HEK293 (cell line): ENCODE measurements around the gene DCLK3.

Experiments used
- CTCF ChIA-PET: fragments of 350-600 bp; formaldehyde crosslinking; extraction: SDS; loops from one replicate; lab custom pipeline; 2021; ENCODE audit warnings: antibody characterized with exemption; lab: Yijun Ruan, JAX
- POLR2A ChIA-PET: fragments of 300-600 bp; formaldehyde crosslinking; extraction: SDS; loops from one replicate; lab custom pipeline; 2020; ENCODE audit warnings: antibody characterized with exemption, inconsistent platforms; lab: Yijun Ruan, JAX
- H3K27ac ChIP-seq: fragments of 200-500 bp; sonication (Bioruptor generic); 2 replicates; pipeline ENCODE4 v1.5.1; 2014; ENCODE audit warnings: low read depth, low read length, control low read depth, inconsistent platforms; ENCODE audit errors: extremely low read depth
- H3K36me3 ChIP-seq, 2 experiments: fragments of 200-500 bp in 1 of 2; sonication (Bioruptor generic) in 1 of 2; 1 replicate in 1 of 2; 2 replicates in 1 of 2; pipeline ENCODE4 v1.5.1; 2014 to 2017; ENCODE audit warnings: inconsistent platforms in 2 of 2, low read length in 2 of 2; ENCODE audit not compliant: control insufficient read depth in 2 of 2, insufficient read depth in 1 of 2
- H3K4me1 ChIP-seq: fragments of 200-500 bp; sonication (Bioruptor generic); 2 replicates; pipeline ENCODE4 v1.5.1; 2014; ENCODE audit warnings: mild to moderate bottlenecking, low read length, inconsistent platforms; ENCODE audit not compliant: control insufficient read depth, insufficient read depth
- H3K4me3 ChIP-seq: 2 replicates; pipeline ENCODE4 v1.5.1; 2011; ENCODE audit warnings: low read depth, mild to moderate bottlenecking, control low read depth, low read length, moderate library complexity
- H3K9me3 ChIP-seq: fragments of 200-500 bp; sonication (Bioruptor generic); 2 replicates; pipeline ENCODE4 v1.5.1; 2014; ENCODE audit warnings: low read depth, low read length, inconsistent platforms; ENCODE audit not compliant: control insufficient read depth, insufficient read depth
- BCL11B ChIP-seq: fragments of 450-650 bp; formaldehyde crosslinking; IDR thresholded peaks from 2 replicates; pipeline ENCODE4 v1.5.1; 2016; ENCODE audit warnings: low read depth, missing biosample characterization, missing genetic modification characterization
- IKZF3 ChIP-seq: fragments of 450-650 bp; IDR thresholded peaks from 2 replicates; pipeline ENCODE4 v1.5.0; 2018; ENCODE audit warnings: missing biosample characterization, mild to moderate bottlenecking, missing genetic modification characterization, moderate library complexity
- SCRT1 ChIP-seq: fragments of 450-650 bp; formaldehyde crosslinking; IDR thresholded peaks from 2 replicates; pipeline ENCODE4 v1.5.1; 2016; ENCODE audit warnings: missing biosample characterization, missing genetic modification characterization, borderline replicate concordance
- SCRT2 ChIP-seq: fragments of 450-650 bp; formaldehyde crosslinking; IDR thresholded peaks from 2 replicates; pipeline ENCODE4 v1.5.1; 2016; ENCODE audit warnings: missing biosample characterization, missing genetic modification characterization
- TRIM28 ChIP-seq: IDR thresholded peaks from 2 replicates; pipeline ENCODE4 v1.6.1; 2011; ENCODE audit warnings: low read length, control low read depth, borderline replicate concordance
- ZFP69B ChIP-seq: fragments of 450-650 bp; formaldehyde crosslinking; IDR thresholded peaks from 2 replicates; pipeline ENCODE4 v1.5.1; 2016; ENCODE audit warnings: missing biosample characterization, missing genetic modification characterization
- ZNF138 ChIP-seq: fragments of 450-650 bp; formaldehyde crosslinking; IDR thresholded peaks from 2 replicates; pipeline ENCODE4 v1.5.1; 2016; ENCODE audit warnings: missing biosample characterization, missing genetic modification characterization, borderline replicate concordance
- ZNF19 ChIP-seq: fragments of 450-650 bp; formaldehyde crosslinking; IDR thresholded peaks from 2 replicates; pipeline ENCODE4; 2016; ENCODE audit warnings: missing biosample characterization, missing genetic modification characterization, low read depth
- ZNF341 ChIP-seq: fragments of 450-650 bp; formaldehyde crosslinking; IDR thresholded peaks from 2 replicates; pipeline ENCODE4; 2016; ENCODE audit warnings: low read depth, missing biosample characterization, missing genetic modification characterization
- ZNF362 ChIP-seq: fragments of 450-650 bp; formaldehyde crosslinking; IDR thresholded peaks from 2 replicates; pipeline ENCODE4 v1.5.1; 2016; ENCODE audit warnings: missing biosample characterization, missing genetic modification characterization
- ZNF473 ChIP-seq: fragments of 450-650 bp; formaldehyde crosslinking; IDR thresholded peaks from 2 replicates; pipeline ENCODE4 v1.5.1; 2017; ENCODE audit warnings: missing biosample characterization, missing genetic modification characterization
- ZNF654 ChIP-seq: fragments of 450-650 bp; formaldehyde crosslinking; IDR thresholded peaks from 2 replicates; pipeline ENCODE4 v1.5.1; 2016; ENCODE audit warnings: low read depth, missing biosample characterization, missing genetic modification characterization
- ZNF660 ChIP-seq: fragments of 450-650 bp; IDR thresholded peaks from 2 replicates; pipeline ENCODE4 v1.5.1; 2018; ENCODE audit warnings: missing biosample characterization, mild to moderate bottlenecking, missing genetic modification characterization
- ZNF704 ChIP-seq: fragments of 450-650 bp; formaldehyde crosslinking; IDR thresholded peaks from 2 replicates; pipeline ENCODE4 v1.5.1; 2016; ENCODE audit warnings: missing biosample characterization, missing genetic modification characterization
- ZNF747 ChIP-seq: fragments of 450-650 bp; formaldehyde crosslinking; IDR thresholded peaks from 2 replicates; pipeline ENCODE4 v1.5.1; 2016; ENCODE audit warnings: missing biosample characterization, missing genetic modification characterization
- ZSCAN23 ChIP-seq: fragments of 450-650 bp; formaldehyde crosslinking; IDR thresholded peaks from 2 replicates; pipeline ENCODE4 v1.5.1; 2016; ENCODE audit warnings: missing biosample characterization, missing genetic modification characterization

DCLK3 gene

GRCh38 chr3:36733162-36733696, 31.1 kb downstream of the DCLK3 start:
- Histone ChIP-seq H3K36me3 (no peaks in the 10 kb centered on the region), H3K27ac (no peak overlapping the region), H3K4me3 (no peak overlapping the region), H3K4me1 (no peaks in the 10 kb centered on the region)
- no peak for TF ChIP-seq ZNF362 (tag by site-specific recombination)
- TF ChIP-seq ZSCAN23 (tag by site-specific recombination): no peak
- peak; percentile 70 for TF ChIP-seq TRIM28
- no peak for TF ChIP-seq ZNF747
- TF ChIP-seq, all 188 proteins: peak for 1
- H3K9me3 ChIP-seq: no peaks in the 10 kb centered on the region
- POLR2A ChIA-PET: interaction anchor here (1.2 kb wide), 1 partner anchor 136 kb away, joined by 3 read pairs; no protein-coding TSS in a partner anchor
- CTCF ChIA-PET: interaction anchor here (0.6 to 4.0 kb wide), 5 partner anchors 9 to 480 kb away, joined by 3 to 22 read pairs (median 3); no protein-coding TSS in a partner anchor

- Histone ChIP-seq H3K4me1 (no peaks in the 10 kb centered on the region), H3K36me3 (no peaks in the 10 kb centered on the region), H3K4me3 (no peak overlapping the region), H3K27ac (no peak overlapping the region), H3K9me3 (no peaks in the 10 kb centered on the region)
- CTCF ChIA-PET: interaction anchor here (0.5 to 5.1 kb wide), 4 partner anchors 137 to 1048 kb away, joined by 3 to 45 read pairs (median 4); no protein-coding TSS in a partner anchor
- TF ChIP-seq ZNF138 (tag by site-specific recombination): no peak
- no peak for TF ChIP-seq IKZF3
- TF ChIP-seq ZNF341 (tag by site-specific recombination): no peak
- TF ChIP-seq ZFP69B (tag by site-specific recombination): no peak
- TF ChIP-seq ZNF473: no peak
- TF ChIP-seq ZNF704 (tag by site-specific recombination): no peak
- TF ChIP-seq ZNF19 (tag by site-specific recombination): no peak
- TF ChIP-seq BCL11B (tag by site-specific recombination): no peak
- POLR2A ChIA-PET: no interaction called here
These were observed 33.4 kb downstream of the DCLK3 start for GRCh38 chr3:36730966-36731365.

GRCh38 chr3:36729204-36730056, 34.9 kb downstream of the DCLK3 start:
- ChIA-PET CTCF (interaction anchor here (0.7 to 5.1 kb wide), 11 partner anchors 11 to 589 kb away, joined by 3 to 45 read pairs (median 4); no protein-coding TSS in a partner anchor), POLR2A (no interaction called here)
- Histone ChIP-seq H3K4me3 (no peak overlapping the region), H3K27ac (no peak overlapping the region), H3K4me1 (no peaks in the 10 kb centered on the region), H3K9me3 (no peaks in the 10 kb centered on the region), H3K36me3 (no peaks in the 10 kb centered on the region)
- TF ChIP-seq SCRT2 (tag by site-specific recombination) (peak; percentile 88), SCRT1 (tag by site-specific recombination) (peak; percentile 67; the same call in 1 of the 2 replicates), ZNF660 (no peak), ZNF654 (tag by site-specific recombination) (peak; percentile 90)
